Sigmoid colon (tissue), 4 donors: Measurements from ENCODE around the gene CLEC2L.

Source experiments
- CTCF ChIP-seq, 4 experiments: fragments of 450-650 bp in 3 of 4; fragments of 200-600 bp in 1 of 4; IDR thresholded peaks; one replicate each; pipeline ENCODE4 v1.5.1; 2016 to 2019; ENCODE audit warnings: antibody characterized with exemption in 4 of 4, mild to moderate bottlenecking in 3 of 4, moderate library complexity in 2 of 4
- EP300 ChIP-seq, 4 donors: sonication (generic); formaldehyde crosslinking; IDR thresholded peaks; one replicate each; pipeline ENCODE4 v1.6.1; 2017; ENCODE audit warnings: antibody characterized with exemption in 4 of 4
- POLR2A ChIP-seq, 2 donors: fragments of 450-650 bp; IDR thresholded peaks; one replicate each; pipeline ENCODE4 v1.6.1; 2016; ENCODE audit warnings: antibody characterized with exemption in 2 of 2, mild to moderate bottlenecking in 2 of 2, moderate library complexity in 2 of 2

- TF ChIP-seq CTCF (IDR thresholded peaks at IDR 0.05) (no peak), EP300 (IDR thresholded peaks at IDR 0.05) (no peak), POLR2A (IDR thresholded peaks at IDR 0.05) (no peak)
These were observed 7.6 kb downstream of the CLEC2L start for GRCh38 chr7:139531094-139531493.
